CD4-positive, alpha-beta T cell (primary cell): ENCODE data around the gene GPX6. TPM values are rescaled to one million over a fixed set of nuclear protein-coding genes. Genes with fewer than 3 reads are reported as not detected.

ENCODE experiments used
- ATAC-seq: fragments of 200-7000 bp; cut with Tn5 transposase; one replicate; pipeline ENCODE4 v1.10.0; 2022; ENCODE audit warnings: mild to moderate bottlenecking; ENCODE audit not compliant: poor library complexity
- CTCF ChIA-PET: fragments of 350-600 bp; sonication (Branson Sonifier 250); formaldehyde crosslinking; loops from one replicate; lab custom pipeline; 2021; ENCODE audit warnings: antibody characterized with exemption, inconsistent platforms; lab: Charles Lee
- POLR2A ChIA-PET: fragments of 350-600 bp; sonication (Branson Sonifier 250); formaldehyde crosslinking; loops from one replicate; lab custom pipeline; 2021; ENCODE audit warnings: antibody characterized with exemption, inconsistent platforms; lab: Charles Lee
- DNase-seq, 14 experiments: peaks; one replicate each; pipeline ENCODE4 v3.0.0-alpha.2; 2013 to 2020; ENCODE audit warnings: mixed read lengths in 2 of 14
- H3K27ac ChIP-seq, 2 donors: one replicate each; pipeline versions ENCODE4 v1.5.1 to v1.7.0; 2013; ENCODE audit warnings: low read length in 2 of 2, low read depth in 1 of 2, mild to moderate bottlenecking in 1 of 2
- H3K27me3 ChIP-seq, 2 experiments: 1 replicate in 1 of 2; 2 replicates in 1 of 2; pipeline versions ENCODE4 v1.6.1 to v1.7.0; 2013; ENCODE audit warnings: low read length in 2 of 2, control low read depth in 1 of 2, mild to moderate bottlenecking in 1 of 2, moderate library complexity in 1 of 2; ENCODE audit not compliant: insufficient read depth in 2 of 2, control insufficient read depth in 1 of 2
- H3K36me3 ChIP-seq: one replicate; pipeline ENCODE4 v1.6.1; 2013; ENCODE audit warnings: low read length, control low read depth; ENCODE audit not compliant: insufficient read depth
- H3K4me1 ChIP-seq: one replicate; pipeline ENCODE4 v1.6.1; 2013; ENCODE audit warnings: low read length, control low read depth; ENCODE audit not compliant: insufficient read depth
- H3K4me3 ChIP-seq: one replicate; pipeline ENCODE4 v1.5.1; 2013; ENCODE audit warnings: mild to moderate bottlenecking, low read length, moderate library complexity
- H3K9me3 ChIP-seq, 2 experiments: 1 replicate in 1 of 2; 2 replicates in 1 of 2; pipeline versions ENCODE4 v1.6.1 to v1.7.0; 2013; ENCODE audit warnings: low read length in 2 of 2, mild to moderate bottlenecking in 2 of 2, control low read depth in 1 of 2, moderate library complexity in 1 of 2; ENCODE audit not compliant: control insufficient read depth in 1 of 2, insufficient read depth in 1 of 2
- H3K27ac Mint-ChIP-seq: one replicate; pipeline ENCODE4 v1.8.0; 2020; ENCODE audit warnings: mixed read lengths
- H3K27me3 Mint-ChIP-seq: one replicate; pipeline ENCODE4 v1.8.0; 2021; ENCODE audit warnings: mixed read lengths
- H3K36me3 Mint-ChIP-seq: one replicate; pipeline ENCODE4 v1.8.0; 2021; ENCODE audit warnings: low read depth, mixed read lengths
- H3K4me1 Mint-ChIP-seq: one replicate; pipeline ENCODE4 v1.8.0; 2021; ENCODE audit warnings: low read depth, mixed read lengths
- H3K4me3 Mint-ChIP-seq: one replicate; pipeline ENCODE4 v1.8.0; 2020; ENCODE audit warnings: mild to moderate bottlenecking, mixed read lengths
- H3K9me3 Mint-ChIP-seq: one replicate; pipeline ENCODE4 v1.8.0; 2020; ENCODE audit warnings: mixed read lengths
- CTCF ChIP-seq: fragments of 200-600 bp; IDR thresholded peaks from one replicate; pipeline ENCODE4 v1.8.0; 2022; ENCODE audit warnings: antibody characterized with exemption, mild to moderate bottlenecking
- intact Hi-C, 2 experiments: fragments of 100-400 bp; cut with DNase I in 1 of 2; cut with micrococcal nuclease in 1 of 2; formaldehyde crosslinking; loops; one replicate each; pipeline versions ENCODE4 v1.15.1 to v1.9.0; 2023 to 2025; cut with DNase I, micrococcal nuclease
- total RNA-seq, 174 experiments: library from RNA in 2 of 174; stranded (reverse) in 2 of 174; gene quantifications; one replicate each; pipeline ENCODE4 v1.2.3 and lab custom pipeline; 2021 to 2026

Gene GPX6
- total RNA-seq, 2 experiments from 2014 or later = not detected

DNA sequence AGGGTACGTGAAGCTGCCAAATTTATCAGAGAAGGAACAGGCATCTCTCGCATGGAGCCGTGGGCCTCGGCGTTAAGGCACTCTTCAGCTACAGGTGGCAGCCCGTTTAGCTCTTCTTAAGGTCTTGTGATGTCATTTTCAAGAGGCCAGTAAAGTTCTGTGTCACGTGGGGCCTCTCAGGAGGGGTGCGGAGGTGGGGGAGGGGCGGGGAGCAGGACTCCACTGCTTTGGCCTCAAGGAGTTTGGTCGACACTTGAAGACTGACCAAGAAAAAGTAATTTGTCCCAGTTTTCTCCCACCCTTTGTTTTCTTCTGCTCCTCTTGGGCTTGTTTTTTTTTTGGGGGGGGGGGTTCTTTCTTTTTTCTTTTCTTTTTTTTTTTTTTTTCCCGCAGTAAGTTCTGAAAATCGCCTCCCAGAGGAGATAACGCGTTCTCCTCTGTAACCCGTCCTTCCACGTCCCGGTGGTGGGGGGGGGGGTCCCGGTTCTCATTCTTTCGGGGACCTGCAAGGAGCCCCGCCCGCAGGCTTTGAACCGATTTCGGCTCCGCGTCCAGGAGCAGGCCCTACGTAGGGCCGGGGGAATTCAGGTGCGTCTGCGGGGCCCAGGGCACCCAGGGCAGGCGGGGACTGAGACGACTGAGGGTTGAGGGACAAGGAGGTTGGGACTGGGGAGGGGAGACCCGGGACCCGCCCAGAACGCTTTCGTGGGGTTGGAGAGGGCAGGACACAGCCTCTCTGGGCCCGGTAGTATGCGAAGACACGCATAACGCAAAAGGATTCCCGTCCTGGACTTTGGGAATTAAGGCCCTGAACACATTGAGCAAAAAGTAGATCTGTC is 26.0 kb downstream of the GPX6 start:
- TF ChIP-seq CTCF = no peak
- CTCF ChIA-PET = interaction anchor here (0.6 kb wide), 1 partner anchor 66 kb away, joined by 3 read pairs; no protein-coding TSS in a partner anchor
- no peaks in the 10 kb centered on the region for H3K36me3 ChIP-seq
- H3K27ac ChIP-seq = peak overlapping the region in 1 of 2 donors; percentile 44
- H3K4me3 ChIP-seq = peak overlapping the region; percentile 52
- peak; percentile 66 for ATAC-seq
- H3K27ac Mint-ChIP-seq = peak overlapping the region; percentile 92
- H3K27me3 ChIP-seq = peaks cover 23 to 54% of the 10 kb centered on the region in 2 experiments
- H3K9me3 ChIP-seq = peaks cover 0 to 5% of the 10 kb centered on the region in 2 experiments
- peaks cover 5% of the 10 kb centered on the region for H3K36me3 Mint-ChIP-seq
- peak overlapping the region; percentile 90 for H3K4me3 Mint-ChIP-seq
- intact Hi-C loops = loop anchor here in 1 of 2 experiments (10.0 kb wide), 1 partner anchor 95 kb away; a partner anchor contains a TSS
- peaks cover 17% of the 10 kb centered on the region for H3K4me1 ChIP-seq
- POLR2A ChIA-PET = interaction anchor here (0.6 to 1.1 kb wide), 3 partner anchors 42 to 1122 kb away, joined by 3 to 5 read pairs (median 3); no protein-coding TSS in a partner anchor
- DNase-seq = peak in 12 of 14 experiments; percentile 2 to 65 (median 30)
- peaks cover 26% of the 10 kb centered on the region for H3K4me1 Mint-ChIP-seq
- H3K9me3 Mint-ChIP-seq = no peaks in the 10 kb centered on the region
- H3K27me3 Mint-ChIP-seq = peaks cover 85% of the 10 kb centered on the region

- peak; percentile 36 for ATAC-seq
- ChIA-PET POLR2A (interaction anchor here (0.6 to 1.1 kb wide), 3 partner anchors 41 to 1123 kb away, joined by 3 to 5 read pairs (median 3); no protein-coding TSS in a partner anchor), CTCF (interaction anchor here (0.6 to 0.7 kb wide), 2 partner anchors 27 to 66 kb away, joined by 3 read pairs; partner anchors contain the start of gene GPX6)
- intact Hi-C loops = no loop called here
- peak in 4 of 14 experiments; percentile 21 to 45 (median 42) for DNase-seq
- Mint-ChIP-seq H3K9me3 (no peaks in the 10 kb centered on the region), H3K4me3 (peak overlapping the region; percentile 90), H3K4me1 (peaks cover 26% of the 10 kb centered on the region), H3K27me3 (peaks cover 85% of the 10 kb centered on the region), H3K27ac (peak overlapping the region; percentile 92), H3K36me3 (peaks cover 5% of the 10 kb centered on the region)
- H3K27ac ChIP-seq = no peak overlapping the region
- peak overlapping the region; percentile 52 for H3K4me3 ChIP-seq
- peaks cover 17% of the 10 kb centered on the region for H3K4me1 ChIP-seq
- H3K36me3 ChIP-seq = no peaks in the 10 kb centered on the region
- H3K27me3 ChIP-seq = peaks cover 23 to 51% of the 10 kb centered on the region in 2 experiments
- TF ChIP-seq CTCF = no peak
- peaks cover 0 to 5% of the 10 kb centered on the region in 2 experiments for H3K9me3 ChIP-seq
Measured at GRCh38 chr6:28488916-28489365, 26.7 kb downstream of the GPX6 start.

DNA sequence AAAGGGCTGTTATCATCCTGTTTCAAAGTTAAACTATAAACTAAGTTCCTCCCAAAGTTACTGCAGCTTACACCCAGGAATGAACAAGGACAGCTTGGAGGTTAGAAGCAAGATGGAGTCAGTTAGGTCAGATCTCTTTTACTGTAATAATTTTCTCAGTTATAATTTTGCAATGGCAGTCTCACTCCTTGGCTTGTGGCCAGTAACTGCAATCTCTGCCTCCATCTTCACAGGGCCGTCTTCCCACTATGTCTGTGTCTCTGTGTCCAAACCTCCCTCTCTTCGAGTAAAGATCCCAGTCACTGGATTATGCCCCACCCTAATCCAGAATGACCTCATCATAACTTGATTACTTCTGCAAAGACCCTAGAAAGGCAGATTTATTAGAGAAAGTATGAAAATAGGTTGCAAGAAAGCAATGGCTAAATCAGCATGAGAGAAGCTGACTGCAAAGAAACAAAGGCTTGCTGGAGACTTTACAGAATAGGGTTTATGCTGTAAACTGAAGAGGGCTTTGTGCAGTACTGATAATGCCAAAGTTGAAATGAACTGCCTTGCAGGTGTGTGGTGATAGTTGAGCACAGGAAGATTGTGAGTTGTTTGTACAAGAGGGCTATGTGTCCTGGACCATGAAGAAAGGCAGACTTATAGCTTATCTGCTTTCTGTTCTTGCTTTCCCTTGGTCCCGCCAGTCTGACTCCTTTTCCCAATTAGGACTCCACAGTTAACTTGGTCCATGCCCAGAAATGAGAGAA is 28.4 kb downstream of the GPX6 start:
- H3K27ac ChIP-seq = no peak overlapping the region
- H3K9me3 ChIP-seq = peaks cover 0 to 5% of the 10 kb centered on the region in 2 experiments
- peaks cover 17% of the 10 kb centered on the region for H3K4me1 ChIP-seq
- POLR2A ChIA-PET = no interaction called here
- peaks cover 23 to 54% of the 10 kb centered on the region in 2 experiments for H3K27me3 ChIP-seq
- CTCF ChIA-PET = interaction anchor here (1.3 kb wide), 1 partner anchor 32 kb away, joined by 3 read pairs; no protein-coding TSS in a partner anchor
- Mint-ChIP-seq H3K4me1 (peaks cover 26% of the 10 kb centered on the region), H3K4me3 (no peak overlapping the region), H3K36me3 (peaks cover 5% of the 10 kb centered on the region), H3K27me3 (peaks cover 88% of the 10 kb centered on the region), H3K9me3 (no peaks in the 10 kb centered on the region), H3K27ac (peak overlapping the region; percentile 43)
- DNase-seq = no peak
- intact Hi-C loops = no loop called here
- no peak for TF ChIP-seq CTCF
- ATAC-seq = no peak
- H3K4me3 ChIP-seq = no peak overlapping the region
- H3K36me3 ChIP-seq = no peaks in the 10 kb centered on the region
